Omental fat pad (tissue), 4 donors: ENCODE results near the gene AOX1. TPM values are rescaled to one million over a fixed set of nuclear protein-coding genes. Genes with fewer than 3 reads are reported as not detected.
"Not testable (repeated sequence)": the region's sequence is repeated elsewhere in the genome, so short reads cannot be mapped to it uniquely, and the experiment has no call there.

Source experiments
- ATAC-seq: fragments of 150-250 bp; one replicate; pipeline ENCODE4 v1.9.1; 2016; ENCODE audit warnings: mild to moderate bottlenecking, moderate library complexity; ENCODE audit not compliant: low FRiP score
- DNase-seq: peaks from one replicate; pipeline ENCODE4 v3.0.0-alpha.2; 2019; ENCODE audit warnings: low spot score
- total RNA-seq, 4 donors: library from RNA; depleted of rRNA; stranded (reverse); fragments of >200 nt; gene quantifications; one replicate each; pipeline ENCODE4 v1.1.0, GENCODE V29; 2016
- TF ChIP-seq, protein P1 (sequence below), 3 donors: fragments of 450-650 bp; IDR thresholded peaks; one replicate each; pipeline ENCODE4 v1.5.1; 2016 to 2017; ENCODE audit warnings: antibody characterized with exemption in 3 of 3, mild to moderate bottlenecking in 3 of 3, moderate library complexity in 2 of 3

AOX1 gene
- total RNA-seq, 4 donors from 2014 or later = 241 to 629 (median 321) TPM

DNA sequence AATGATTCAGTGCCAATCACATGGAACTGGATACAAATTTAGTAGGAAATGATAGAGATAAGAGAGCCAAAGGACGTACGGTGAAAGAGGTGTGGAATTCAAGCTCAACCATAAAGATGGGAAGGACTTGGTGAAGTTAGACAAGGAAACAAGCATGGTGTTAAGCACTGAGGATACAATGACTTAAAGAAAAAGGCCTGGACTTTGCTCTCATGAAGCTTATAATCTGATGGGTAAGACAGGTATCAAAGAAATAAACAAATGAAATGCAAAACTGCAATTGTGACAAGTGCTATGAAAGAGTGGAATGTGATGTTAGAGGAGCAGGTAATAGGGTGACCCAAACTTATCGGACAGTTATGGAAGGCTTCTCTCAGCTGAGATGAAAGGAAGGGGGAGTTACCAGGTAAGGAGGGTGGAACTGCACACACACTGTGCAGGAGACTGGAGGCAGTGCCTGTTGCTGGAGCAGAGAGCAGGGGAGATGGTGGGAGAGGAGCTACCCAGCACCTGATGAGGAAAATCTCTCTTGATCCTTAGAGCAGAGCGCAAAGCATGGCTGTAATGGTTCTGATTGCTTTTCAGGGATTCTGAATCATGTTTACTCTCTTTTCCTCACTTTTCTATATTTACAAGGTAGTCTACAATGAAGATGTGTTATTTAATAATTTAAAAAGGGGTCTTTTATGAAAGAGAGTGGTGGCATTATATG is 118.3 kb downstream of the AOX1 start:
- DNase-seq (no peak), ATAC-seq (no peak)
- TF ChIP-seq, protein P1, sequence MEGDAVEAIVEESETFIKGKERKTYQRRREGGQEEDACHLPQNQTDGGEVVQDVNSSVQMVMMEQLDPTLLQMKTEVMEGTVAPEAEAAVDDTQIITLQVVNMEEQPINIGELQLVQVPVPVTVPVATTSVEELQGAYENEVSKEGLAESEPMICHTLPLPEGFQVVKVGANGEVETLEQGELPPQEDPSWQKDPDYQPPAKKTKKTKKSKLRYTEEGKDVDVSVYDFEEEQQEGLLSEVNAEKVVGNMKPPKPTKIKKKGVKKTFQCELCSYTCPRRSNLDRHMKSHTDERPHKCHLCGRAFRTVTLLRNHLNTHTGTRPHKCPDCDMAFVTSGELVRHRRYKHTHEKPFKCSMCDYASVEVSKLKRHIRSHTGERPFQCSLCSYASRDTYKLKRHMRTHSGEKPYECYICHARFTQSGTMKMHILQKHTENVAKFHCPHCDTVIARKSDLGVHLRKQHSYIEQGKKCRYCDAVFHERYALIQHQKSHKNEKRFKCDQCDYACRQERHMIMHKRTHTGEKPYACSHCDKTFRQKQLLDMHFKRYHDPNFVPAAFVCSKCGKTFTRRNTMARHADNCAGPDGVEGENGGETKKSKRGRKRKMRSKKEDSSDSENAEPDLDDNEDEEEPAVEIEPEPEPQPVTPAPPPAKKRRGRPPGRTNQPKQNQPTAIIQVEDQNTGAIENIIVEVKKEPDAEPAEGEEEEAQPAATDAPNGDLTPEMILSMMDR (IDR thresholded peaks at IDR 0.05) = no peak

DNA sequence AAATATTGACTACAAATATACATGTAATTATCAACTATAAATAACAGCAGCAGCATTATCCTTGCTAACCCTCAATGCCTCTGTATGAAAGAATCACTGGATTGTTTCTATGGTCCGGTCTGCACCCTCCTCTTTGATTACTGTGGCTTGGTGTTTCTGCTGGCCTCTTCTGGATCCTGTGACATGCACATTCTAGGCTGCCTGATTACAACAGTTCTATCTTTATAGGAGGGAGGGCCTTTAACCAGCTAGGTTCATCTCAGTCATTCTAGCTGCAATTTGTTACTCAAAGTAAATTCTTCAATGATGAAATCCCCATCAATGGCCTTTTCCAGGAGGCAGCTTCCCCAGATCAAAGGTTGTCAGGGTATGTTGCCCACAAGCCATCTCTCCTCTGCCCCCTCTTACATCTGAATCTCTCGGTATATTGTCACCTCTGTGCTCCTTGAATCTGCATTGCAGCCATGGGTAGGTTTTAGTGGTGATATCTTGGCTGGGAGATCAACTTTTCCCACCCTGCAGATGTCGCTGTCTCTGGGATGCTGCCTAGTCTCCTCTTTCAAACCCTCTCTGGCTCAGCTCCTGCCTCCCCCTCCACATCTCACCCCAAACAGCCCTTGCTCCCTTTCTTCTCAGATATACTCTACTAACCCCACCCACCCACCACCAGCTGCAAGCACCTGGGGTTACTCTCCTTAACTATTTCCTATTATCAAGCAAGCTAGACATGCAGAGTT is 119.7 kb downstream of the AOX1 start:
- TF ChIP-seq, protein P1 (IDR thresholded peaks at IDR 0.05) = no peak
- ATAC-seq (no peak), DNase-seq (no peak)

DNA sequence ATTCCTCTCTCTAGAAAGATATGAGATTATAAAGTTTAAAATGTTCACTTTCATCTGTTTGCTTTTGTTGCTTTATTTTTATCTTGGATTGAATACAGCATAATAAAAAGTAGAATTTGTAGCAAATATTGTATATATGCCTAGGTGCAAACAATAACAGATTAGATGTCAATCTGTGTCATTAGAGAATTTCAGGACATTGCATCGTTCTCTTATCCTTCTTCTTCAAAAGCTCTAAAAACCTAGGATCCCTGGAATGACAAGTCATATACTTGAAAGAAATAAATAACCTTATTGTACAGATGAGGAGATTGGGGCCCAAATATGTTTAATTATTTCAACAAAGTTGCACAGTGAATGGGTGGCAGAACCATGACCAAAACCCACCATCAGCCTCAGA is 123.1 kb downstream of the AOX1 start:
- no peak for ATAC-seq
- TF ChIP-seq, protein P1 (IDR thresholded peaks at IDR 0.05) = no peak

DNA sequence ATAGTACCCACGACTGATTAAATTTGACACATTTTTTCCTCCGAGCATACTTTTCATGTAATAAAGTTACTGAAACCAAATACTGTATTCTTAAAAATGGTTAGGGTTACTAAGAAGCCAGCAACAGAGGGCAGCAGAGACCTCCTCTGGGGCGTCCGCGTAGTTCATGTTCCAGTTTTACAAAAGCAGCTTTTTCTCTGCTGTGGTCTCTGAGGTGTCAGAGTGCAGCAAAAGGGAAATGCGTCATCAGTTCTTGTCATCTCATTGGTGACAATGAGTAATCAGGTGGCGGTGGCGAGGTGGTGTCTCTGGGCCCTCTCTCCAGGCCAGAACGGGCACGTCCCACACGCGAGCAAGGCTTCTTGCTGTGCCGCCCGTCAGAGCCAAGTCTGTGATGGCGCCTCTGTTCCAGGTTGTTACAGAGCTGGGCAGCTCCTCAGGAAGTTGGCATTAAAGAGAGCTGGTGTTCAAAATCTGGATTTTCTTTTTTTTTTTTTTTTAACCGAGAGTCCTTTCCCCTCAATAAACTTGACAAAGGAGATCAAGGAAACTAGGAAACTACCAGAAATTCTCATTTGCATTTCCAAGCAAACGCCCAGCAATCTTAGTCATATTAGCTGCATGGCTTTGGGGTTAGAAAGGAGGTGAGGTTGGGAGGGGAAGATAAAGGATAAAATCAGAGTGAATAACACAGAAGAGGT is 127.3 kb downstream of the AOX1 start:
- peak; percentile 56 for DNase-seq
- peak; percentile 90 for ATAC-seq
- TF ChIP-seq, protein P1 (IDR thresholded peaks at IDR 0.05) = peak in 1 of 3 donors; percentile 30

More for the DNA sequence above, 123.1 kb downstream of the AOX1 start:
- no peak for DNase-seq

GRCh38 chr2:200713704-200714064 is 127.9 kb downstream of the AOX1 start:
- TF ChIP-seq, protein P1 (IDR thresholded peaks at IDR 0.05) = no peak
- peak; percentile 31 for ATAC-seq

DNA sequence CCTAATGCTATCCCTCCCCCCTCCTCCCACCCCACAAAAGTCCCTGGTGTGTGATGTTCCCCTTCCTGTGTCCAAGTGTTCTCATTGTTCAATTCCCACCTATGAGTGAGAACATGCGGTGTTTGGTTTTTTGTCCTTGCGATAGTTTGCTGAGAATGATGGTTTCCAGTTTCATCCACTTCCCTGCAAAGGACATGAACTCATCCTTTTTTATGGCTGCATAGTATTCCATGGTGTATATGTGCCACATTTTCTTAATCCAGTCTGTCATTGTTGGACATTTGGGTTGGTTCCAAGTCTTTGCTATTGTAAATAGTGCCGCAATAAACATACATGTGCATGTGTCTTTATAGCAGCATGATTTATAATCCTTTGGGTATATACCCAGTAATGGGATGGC is 129.2 kb downstream of the AOX1 start:
- not testable (repeated sequence) for ATAC-seq, DNase-seq

More at GRCh38 chr2:200713704-200714064, 127.9 kb downstream of the AOX1 start:
- DNase-seq = no peak

- DNase-seq (no peak), ATAC-seq (no peak)
- TF ChIP-seq, protein P1 (IDR thresholded peaks at IDR 0.05) = no peak
Measured at GRCh38 chr2:200716386-200716785, 130.6 kb downstream of the AOX1 start.
